GM10248 (cell line): ENCODE results near the gene ZCCHC13.
"Not testable (repeated sequence)": the region's sequence is repeated elsewhere in the genome, so short reads cannot be mapped to it uniquely, and the experiment has no call there.

Source experiments
- CTCF ChIA-PET: fragments of 300-600 bp; sonication (Branson Sonifier 250); formaldehyde crosslinking; extraction: SDS; loops from one replicate; lab custom pipeline; 2021; ENCODE audit warnings: antibody characterized with exemption; lab: Yijun Ruan, JAX
- POLR2A ChIA-PET: fragments of 350-650 bp; sonication (Branson Sonifier 250); formaldehyde crosslinking; extraction: SDS; loops from one replicate; lab custom pipeline; 2020; ENCODE audit warnings: antibody characterized with exemption; lab: Yijun Ruan, JAX
- DNase-seq: peaks from one replicate; pipeline ENCODE4 v3.0.0; 2012; ENCODE audit errors: extremely low spot score
- CTCF ChIP-seq: IDR thresholded peaks from 2 replicates; pipeline ENCODE4 v1.5.1; 2012; ENCODE audit warnings: mild to moderate bottlenecking, low read depth; ENCODE audit errors: extremely low read depth, missing control alignments, control extremely low read depth

ZCCHC13 gene

GRCh38 chrX:74340051-74340450 is 36.1 kb downstream of the ZCCHC13 start:
- POLR2A ChIA-PET, result no interaction called here
- no peak for DNase-seq
- no peak for TF ChIP-seq CTCF
- CTCF ChIA-PET, result no interaction called here

- CTCF ChIA-PET, result interaction anchor here (2.3 kb wide), 1 partner anchor 487 kb away, joined by 5 read pairs; no protein-coding TSS in a partner anchor
- POLR2A ChIA-PET, result not testable (repeated sequence)
These were observed 38.2 kb downstream of the ZCCHC13 start for GRCh38 chrX:74342211-74342610.

GRCh38 chrX:74343343-74344279 is 39.6 kb downstream of the ZCCHC13 start:
- DNase-seq, result peak; percentile 35
- TF ChIP-seq CTCF, result peak; percentile 40
- CTCF ChIA-PET, result interaction anchor here (0.6 to 2.3 kb wide), 11 partner anchors 8 to 489 kb away, joined by 3 to 7 read pairs (median 3); no protein-coding TSS in a partner anchor
- POLR2A ChIA-PET, result no interaction called here

More at GRCh38 chrX:74342211-74342610, 38.2 kb downstream of the ZCCHC13 start:
- not testable (repeated sequence) for DNase-seq

GRCh38 chrX:74344280-74344622 is 40.3 kb downstream of the ZCCHC13 start:
- no peak for TF ChIP-seq CTCF
- POLR2A ChIA-PET, result no interaction called here
- DNase-seq, result no peak
- CTCF ChIA-PET, result interaction anchor here (0.6 to 1.7 kb wide), 11 partner anchors 9 to 489 kb away, joined by 3 to 7 read pairs (median 3); no protein-coding TSS in a partner anchor

- DNase-seq, result no peak
- TF ChIP-seq CTCF, result no peak
- ChIA-PET CTCF (no interaction called here), POLR2A (no interaction called here)
These were observed 42.1 kb downstream of the ZCCHC13 start for GRCh38 chrX:74346088-74346487.

GRCh38 chrX:74349387-74349786 is 45.4 kb downstream of the ZCCHC13 start:
- no peak for DNase-seq
- POLR2A ChIA-PET, result no interaction called here
- TF ChIP-seq CTCF, result no peak
- CTCF ChIA-PET, result no interaction called here

- ChIA-PET POLR2A (no interaction called here), CTCF (no interaction called here)
- TF ChIP-seq CTCF, result no peak
- DNase-seq, result no peak
These were observed 47.8 kb downstream of the ZCCHC13 start for GRCh38 chrX:74351760-74352159.
